Measurements from ENCODE around the gene KCNH3.

The KCNH3 gene

DNA sequence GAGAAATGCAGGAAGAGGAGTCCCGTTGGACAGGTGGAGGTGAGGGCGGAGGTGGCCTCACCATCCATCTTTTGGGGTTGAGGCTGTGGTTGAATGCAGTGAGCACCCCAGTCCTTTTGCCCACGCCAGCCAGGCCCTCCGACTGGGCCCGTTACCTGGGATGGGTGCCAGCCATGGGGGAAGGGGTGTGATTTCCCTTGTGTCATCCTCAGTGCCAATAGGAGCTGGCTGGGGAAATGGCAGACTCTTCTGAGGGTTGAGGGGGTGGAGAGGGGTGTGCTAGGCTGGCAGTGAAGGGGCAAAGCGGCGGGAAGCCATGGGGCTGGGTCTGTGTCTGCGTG, 9.6 kb downstream of the KCNH3 start:
- TF ChIP-seq, protein P1, sequence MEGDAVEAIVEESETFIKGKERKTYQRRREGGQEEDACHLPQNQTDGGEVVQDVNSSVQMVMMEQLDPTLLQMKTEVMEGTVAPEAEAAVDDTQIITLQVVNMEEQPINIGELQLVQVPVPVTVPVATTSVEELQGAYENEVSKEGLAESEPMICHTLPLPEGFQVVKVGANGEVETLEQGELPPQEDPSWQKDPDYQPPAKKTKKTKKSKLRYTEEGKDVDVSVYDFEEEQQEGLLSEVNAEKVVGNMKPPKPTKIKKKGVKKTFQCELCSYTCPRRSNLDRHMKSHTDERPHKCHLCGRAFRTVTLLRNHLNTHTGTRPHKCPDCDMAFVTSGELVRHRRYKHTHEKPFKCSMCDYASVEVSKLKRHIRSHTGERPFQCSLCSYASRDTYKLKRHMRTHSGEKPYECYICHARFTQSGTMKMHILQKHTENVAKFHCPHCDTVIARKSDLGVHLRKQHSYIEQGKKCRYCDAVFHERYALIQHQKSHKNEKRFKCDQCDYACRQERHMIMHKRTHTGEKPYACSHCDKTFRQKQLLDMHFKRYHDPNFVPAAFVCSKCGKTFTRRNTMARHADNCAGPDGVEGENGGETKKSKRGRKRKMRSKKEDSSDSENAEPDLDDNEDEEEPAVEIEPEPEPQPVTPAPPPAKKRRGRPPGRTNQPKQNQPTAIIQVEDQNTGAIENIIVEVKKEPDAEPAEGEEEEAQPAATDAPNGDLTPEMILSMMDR (IDR thresholded peaks at IDR 0.05; ENCODE audit: insufficient read depth, low read length): no peak
- no peak for TF ChIP-seq POLR2AphosphoS5 (IDR thresholded peaks at IDR 0.05; ENCODE audit: low read depth)
- DNase-seq (ENCODE audit: low read depth in 1 of 2, low spot score in 1 of 2): no peak
- Histone ChIP-seq H3K27ac (replicated peaks) (no peak overlapping the region), H3K4me3 (replicated peaks; ENCODE audit: insufficient read depth, low read length) (no peak overlapping the region), H3K27me3 (ENCODE audit: insufficient read depth, poor library complexity, severe bottlenecking) (peaks cover 20% of the 10 kb centered on the region)

GRCh38 chr12:49548822-49549648, 10.2 kb downstream of the KCNH3 start:
- TF ChIP-seq SPI1 (IDR thresholded peaks at IDR 0.05; ENCODE audit: borderline replicate concordance, low read depth) (no peak), POLR2AphosphoS5 (IDR thresholded peaks at IDR 0.05; ENCODE audit: low read depth) (no peak), GABPA (IDR thresholded peaks at IDR 0.05; ENCODE audit: low read depth) (no peak)
- TF ChIP-seq, protein P2, sequence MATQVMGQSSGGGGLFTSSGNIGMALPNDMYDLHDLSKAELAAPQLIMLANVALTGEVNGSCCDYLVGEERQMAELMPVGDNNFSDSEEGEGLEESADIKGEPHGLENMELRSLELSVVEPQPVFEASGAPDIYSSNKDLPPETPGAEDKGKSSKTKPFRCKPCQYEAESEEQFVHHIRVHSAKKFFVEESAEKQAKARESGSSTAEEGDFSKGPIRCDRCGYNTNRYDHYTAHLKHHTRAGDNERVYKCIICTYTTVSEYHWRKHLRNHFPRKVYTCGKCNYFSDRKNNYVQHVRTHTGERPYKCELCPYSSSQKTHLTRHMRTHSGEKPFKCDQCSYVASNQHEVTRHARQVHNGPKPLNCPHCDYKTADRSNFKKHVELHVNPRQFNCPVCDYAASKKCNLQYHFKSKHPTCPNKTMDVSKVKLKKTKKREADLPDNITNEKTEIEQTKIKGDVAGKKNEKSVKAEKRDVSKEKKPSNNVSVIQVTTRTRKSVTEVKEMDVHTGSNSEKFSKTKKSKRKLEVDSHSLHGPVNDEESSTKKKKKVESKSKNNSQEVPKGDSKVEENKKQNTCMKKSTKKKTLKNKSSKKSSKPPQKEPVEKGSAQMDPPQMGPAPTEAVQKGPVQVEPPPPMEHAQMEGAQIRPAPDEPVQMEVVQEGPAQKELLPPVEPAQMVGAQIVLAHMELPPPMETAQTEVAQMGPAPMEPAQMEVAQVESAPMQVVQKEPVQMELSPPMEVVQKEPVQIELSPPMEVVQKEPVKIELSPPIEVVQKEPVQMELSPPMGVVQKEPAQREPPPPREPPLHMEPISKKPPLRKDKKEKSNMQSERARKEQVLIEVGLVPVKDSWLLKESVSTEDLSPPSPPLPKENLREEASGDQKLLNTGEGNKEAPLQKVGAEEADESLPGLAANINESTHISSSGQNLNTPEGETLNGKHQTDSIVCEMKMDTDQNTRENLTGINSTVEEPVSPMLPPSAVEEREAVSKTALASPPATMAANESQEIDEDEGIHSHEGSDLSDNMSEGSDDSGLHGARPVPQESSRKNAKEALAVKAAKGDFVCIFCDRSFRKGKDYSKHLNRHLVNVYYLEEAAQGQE (IDR thresholded peaks at IDR 0.05; ENCODE audit: insufficient replicate concordance, low read depth): no peak
- TF ChIP-seq, protein P1 (IDR thresholded peaks at IDR 0.05; ENCODE audit: insufficient read depth, low read length): no peak
- peak in 1 of 2 experiments; percentile 21 for DNase-seq (ENCODE audit: low read depth in 1 of 2, low spot score in 1 of 2)
- Histone ChIP-seq H3K27ac (replicated peaks) (no peak overlapping the region), H3K4me3 (replicated peaks; ENCODE audit: insufficient read depth, low read length) (no peak overlapping the region), H3K27me3 (ENCODE audit: insufficient read depth, poor library complexity, severe bottlenecking) (peaks cover 20% of the 10 kb centered on the region)

DNA sequence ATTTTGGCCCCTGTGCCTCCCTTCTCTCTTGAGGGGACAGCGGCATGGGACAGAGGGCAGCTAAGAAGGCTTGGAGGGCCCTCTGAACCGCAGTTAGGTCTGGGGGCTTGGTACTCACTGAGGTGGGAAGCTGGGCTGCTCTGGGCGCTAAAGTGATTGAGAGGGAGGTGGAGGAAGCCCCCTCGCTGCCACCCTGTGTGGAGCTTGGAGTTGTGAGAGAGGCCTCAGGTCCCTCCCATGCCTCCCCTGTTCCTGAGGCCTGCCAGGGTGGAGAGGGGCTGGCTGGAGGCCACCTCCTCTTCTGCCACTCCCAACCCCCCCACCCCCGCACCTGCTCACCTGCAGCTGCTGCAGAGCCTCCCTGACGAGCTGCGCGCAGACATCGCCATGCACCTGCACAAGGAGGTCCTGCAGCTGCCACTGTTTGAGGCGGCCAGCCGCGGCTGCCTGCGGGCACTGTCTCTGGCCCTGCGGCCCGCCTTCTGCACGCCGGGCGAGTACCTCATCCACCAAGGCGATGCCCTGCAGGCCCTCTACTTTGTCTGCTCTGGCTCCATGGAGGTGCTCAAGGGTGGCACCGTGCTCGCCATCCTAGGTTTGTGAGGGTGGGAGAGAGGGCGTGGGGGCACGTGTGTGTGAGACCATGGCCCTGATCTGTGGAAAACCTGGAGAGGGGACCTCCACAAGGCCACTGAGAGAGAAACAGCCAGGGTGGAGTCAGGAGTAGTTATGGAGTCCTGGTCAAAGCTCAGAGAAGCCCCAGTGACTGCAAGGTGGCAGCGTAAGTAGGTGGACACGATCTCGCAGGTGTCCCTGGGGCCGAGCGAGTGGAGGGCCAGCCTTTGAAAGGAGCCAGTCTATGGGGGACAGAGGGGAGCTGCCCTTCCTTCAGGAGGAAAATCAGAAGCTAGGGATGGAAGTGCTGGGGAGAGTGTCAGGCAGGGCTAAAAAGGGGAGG, 11.2 kb downstream of the KCNH3 start:
- TF ChIP-seq SPI1 (IDR thresholded peaks at IDR 0.05; ENCODE audit: borderline replicate concordance, low read depth) (no peak), POLR2AphosphoS5 (IDR thresholded peaks at IDR 0.05; ENCODE audit: low read depth) (no peak), GABPA (IDR thresholded peaks at IDR 0.05; ENCODE audit: low read depth) (no peak)
- TF ChIP-seq, protein P1 (IDR thresholded peaks at IDR 0.05; ENCODE audit: insufficient read depth, low read length): no peak
- TF ChIP-seq, protein P2 (IDR thresholded peaks at IDR 0.05; ENCODE audit: insufficient replicate concordance, low read depth): no peak
- no peak overlapping the region for H3K27ac ChIP-seq (replicated peaks)
- H3K4me3 ChIP-seq (replicated peaks; ENCODE audit: insufficient read depth, low read length): no peak overlapping the region
- H3K27me3 ChIP-seq (ENCODE audit: insufficient read depth, poor library complexity, severe bottlenecking): peaks cover 19% of the 10 kb centered on the region
- DNase-seq (ENCODE audit: low read depth in 1 of 2, low spot score in 1 of 2): no peak
